Activated naive CD8-positive, alpha-beta T cell treated with anti-CD3 and anti-CD28 coated beads, Interleukin-2, amount 50 U/mL, for 24 hours (primary cell): ENCODE measurements around the gene EXOC3L4.
"Not testable (repeated sequence)": the region's sequence is repeated elsewhere in the genome, so short reads cannot be mapped to it uniquely, and the experiment has no call there.

Experiments
- ATAC-seq: fragments of 150-1000 bp; cut with Tn5 transposase; one replicate; pipeline ENCODE4 v1.10.0; 2021
- DNase-seq: peaks from one replicate; pipeline ENCODE4 v3.0.0; 2021
- H3K27ac Mint-ChIP-seq: one replicate; pipeline ENCODE4 v1.8.0; 2021; ENCODE audit warnings: mild to moderate bottlenecking, mixed read lengths
- H3K27me3 Mint-ChIP-seq: one replicate; pipeline ENCODE4 v1.8.0; 2021; ENCODE audit warnings: mixed read lengths
- H3K36me3 Mint-ChIP-seq: one replicate; pipeline ENCODE4 v1.8.0; 2021; ENCODE audit warnings: low read depth, mixed read lengths
- H3K4me1 Mint-ChIP-seq: one replicate; pipeline ENCODE4 v1.8.0; 2021; ENCODE audit warnings: mixed read lengths
- H3K4me3 Mint-ChIP-seq: one replicate; pipeline ENCODE4 v1.8.0; 2021; ENCODE audit warnings: mild to moderate bottlenecking, moderate library complexity, mixed read lengths
- H3K9me3 Mint-ChIP-seq: one replicate; pipeline ENCODE4 v1.8.0; 2021; ENCODE audit warnings: mixed read lengths

EXOC3L4 gene

GRCh38 chr14:103144085-103144484 lies 49.6 kb downstream of the EXOC3L4 start:
- H3K4me3 Mint-ChIP-seq: no peak overlapping the region
- DNase-seq (no peak), ATAC-seq (no peak)
- no peak overlapping the region for H3K27ac Mint-ChIP-seq
- H3K4me1 Mint-ChIP-seq: peaks cover 3% of the 10 kb centered on the region
- no peaks in the 10 kb centered on the region for H3K36me3 Mint-ChIP-seq
- no peaks in the 10 kb centered on the region for H3K9me3 Mint-ChIP-seq
- peaks cover 34% of the 10 kb centered on the region for H3K27me3 Mint-ChIP-seq

GRCh38 chr14:103146141-103146709 lies 51.7 kb downstream of the EXOC3L4 start:
- Mint-ChIP-seq H3K4me3 (no peak overlapping the region), H3K9me3 (no peaks in the 10 kb centered on the region), H3K27ac (no peak overlapping the region), H3K4me1 (peaks cover 2% of the 10 kb centered on the region), H3K36me3 (no peaks in the 10 kb centered on the region), H3K27me3 (peaks cover 24% of the 10 kb centered on the region)
- DNase-seq (no peak), ATAC-seq (no peak)

- H3K27ac Mint-ChIP-seq: no peak overlapping the region
- ATAC-seq (no peak), DNase-seq (no peak)
- peaks cover 10% of the 10 kb centered on the region for H3K27me3 Mint-ChIP-seq
- no peak overlapping the region for H3K4me3 Mint-ChIP-seq
- no peaks in the 10 kb centered on the region for H3K4me1 Mint-ChIP-seq
- no peaks in the 10 kb centered on the region for H3K36me3 Mint-ChIP-seq
- no peaks in the 10 kb centered on the region for H3K9me3 Mint-ChIP-seq
Observed at GRCh38 chr14:103149351-103150237, 55.1 kb downstream of the EXOC3L4 start.

GRCh38 chr14:103151270-103151945 lies 56.9 kb downstream of the EXOC3L4 start:
- H3K4me3 Mint-ChIP-seq: no peak overlapping the region
- no peak for DNase-seq

GRCh38 chr14:103155010-103155409 lies 60.5 kb downstream of the EXOC3L4 start:
- no peak for ATAC-seq
- Mint-ChIP-seq H3K4me1 (no peaks in the 10 kb centered on the region), H3K36me3 (no peaks in the 10 kb centered on the region), H3K27ac (no peak overlapping the region), H3K4me3 (no peak overlapping the region), H3K27me3 (peaks cover 3% of the 10 kb centered on the region), H3K9me3 (no peaks in the 10 kb centered on the region)
- no peak for DNase-seq

More at GRCh38 chr14:103151270-103151945, 56.9 kb downstream of the EXOC3L4 start:
- Mint-ChIP-seq H3K27ac (no peak overlapping the region), H3K36me3 (no peaks in the 10 kb centered on the region), H3K27me3 (peaks cover 6% of the 10 kb centered on the region), H3K9me3 (no peaks in the 10 kb centered on the region), H3K4me1 (no peaks in the 10 kb centered on the region)
- no peak for ATAC-seq

- not testable (repeated sequence) for H3K4me3 Mint-ChIP-seq, H3K36me3 Mint-ChIP-seq, ATAC-seq, DNase-seq, H3K27me3 Mint-ChIP-seq, H3K9me3 Mint-ChIP-seq, H3K27ac Mint-ChIP-seq, H3K4me1 Mint-ChIP-seq
Observed at GRCh38 chr14:103155416-103155815, 60.9 kb downstream of the EXOC3L4 start.

- Mint-ChIP-seq H3K36me3 (no peaks in the 10 kb centered on the region), H3K9me3 (no peaks in the 10 kb centered on the region), H3K4me1 (peaks cover 2% of the 10 kb centered on the region), H3K27me3 (peaks cover 3% of the 10 kb centered on the region), H3K4me3 (no peak overlapping the region), H3K27ac (no peak overlapping the region)
- no peak for DNase-seq
- no peak for ATAC-seq
Observed at GRCh38 chr14:103155826-103156394, 61.4 kb downstream of the EXOC3L4 start.

GRCh38 chr14:103156651-103157378 lies 62.3 kb downstream of the EXOC3L4 start:
- Mint-ChIP-seq H3K27me3 (peaks cover 3% of the 10 kb centered on the region), H3K27ac (no peak overlapping the region), H3K4me3 (no peak overlapping the region), H3K36me3 (no peaks in the 10 kb centered on the region), H3K9me3 (no peaks in the 10 kb centered on the region), H3K4me1 (peaks cover 3% of the 10 kb centered on the region)
- DNase-seq (no peak), ATAC-seq (no peak)

- Mint-ChIP-seq H3K27me3 (peaks cover 3% of the 10 kb centered on the region), H3K36me3 (no peaks in the 10 kb centered on the region), H3K27ac (no peak overlapping the region), H3K9me3 (no peaks in the 10 kb centered on the region), H3K4me3 (no peak overlapping the region), H3K4me1 (peaks cover 3% of the 10 kb centered on the region)
- DNase-seq (no peak), ATAC-seq (no peak)
Observed at GRCh38 chr14:103157969-103158368, 63.4 kb downstream of the EXOC3L4 start.

GRCh38 chr14:103158688-103159087 lies 64.2 kb downstream of the EXOC3L4 start:
- ATAC-seq (no peak), DNase-seq (no peak)
- Mint-ChIP-seq H3K27me3 (peaks cover 3% of the 10 kb centered on the region), H3K27ac (no peak overlapping the region), H3K4me1 (peaks cover 3% of the 10 kb centered on the region), H3K36me3 (no peaks in the 10 kb centered on the region), H3K4me3 (no peak overlapping the region), H3K9me3 (no peaks in the 10 kb centered on the region)
